Transverse colon (tissue), 4 donors: ENCODE results near the gene TNFRSF4. TPM values are rescaled to one million over a fixed set of nuclear protein-coding genes. Genes with fewer than 3 reads are reported as not detected.

ENCODE experiments used
- DNase-seq: peaks from one replicate; pipeline ENCODE4 v3.0.0-alpha.2; 2019
- H3K27ac ChIP-seq, 4 donors: fragments of 200-600 bp; sonication (generic); 2 replicates each; pipeline ENCODE4 v1.5.1; 2016 to 2018; ENCODE audit warnings: inconsistent platforms in 4 of 4
- H3K27me3 ChIP-seq: fragments of 200-600 bp; sonication (generic); 2 replicates; pipeline ENCODE4 v1.5.1; 2017; ENCODE audit warnings: inconsistent platforms
- H3K36me3 ChIP-seq, 4 donors: fragments of 200-600 bp; sonication (generic); 2 replicates each; pipeline ENCODE4 v1.5.1; 2017 to 2019; ENCODE audit warnings: inconsistent platforms in 4 of 4
- H3K4me1 ChIP-seq, 4 donors: fragments of 200-600 bp; sonication (generic); 2 replicates each; pipeline ENCODE4 v1.5.1; 2017 to 2020; ENCODE audit warnings: inconsistent platforms in 4 of 4
- H3K4me3 ChIP-seq, 4 donors: fragments of 200-600 bp; sonication (generic); 1 replicate in 1 of 4; 2 replicates in 3 of 4; pipeline versions ENCODE4 v1.5.1 to v1.6.1; 2017 to 2019; ENCODE audit warnings: inconsistent platforms in 4 of 4
- H3K9me3 ChIP-seq, 2 donors: fragments of 200-600 bp; sonication (generic); 2 replicates each; pipeline ENCODE4 v1.5.1; 2017 to 2019; ENCODE audit warnings: inconsistent platforms in 2 of 2
- EP300 ChIP-seq: sonication (generic); formaldehyde crosslinking; IDR thresholded peaks from one replicate; pipeline ENCODE4 v1.6.1; 2017; ENCODE audit warnings: antibody characterized with exemption, low read depth
- POLR2A ChIP-seq: fragments of 450-650 bp; IDR thresholded peaks from one replicate; pipeline ENCODE4 v1.6.1; 2016; ENCODE audit warnings: antibody characterized with exemption, mild to moderate bottlenecking, moderate library complexity
- POLR2AphosphoS5 ChIP-seq, 3 donors: sonication (generic); formaldehyde crosslinking; IDR thresholded peaks; one replicate each; pipeline ENCODE4 v1.6.1; 2016; ENCODE audit warnings: antibody characterized with exemption in 3 of 3
- WGBS, 2 donors: methylation state at CpG; one replicate each; pipeline ENCODE4 v1.1.5; 2018; ENCODE audit warnings: low coverage in 1 of 2; 5-methylcytosine and 5-hydroxymethylcytosine counted together
- in situ Hi-C, 4 donors: fragments of 200-750 bp; cut with MboI; loops; one replicate each; pipeline versions ENCODE4 v1.15.0 to v1.15.1; 2017; ENCODE audit warnings: low sequenced_read_pairs in 3 of 4, low pct_ligation_motif_present in 1 of 4, low pct_unique_long_range_greater_than_20kb in 1 of 4
- intact Hi-C: fragments of 100-400 bp; cut with DNase I; formaldehyde crosslinking; loops from one replicate; pipeline ENCODE4 v1.15.1; 2023; ENCODE audit warnings: low total_unique reads
- total RNA-seq, 4 donors: library from RNA; depleted of rRNA; stranded (reverse); fragments of >200 nt; gene quantifications; one replicate each; pipeline ENCODE4 v1.1.0, GENCODE V29; 2016
- TF ChIP-seq, protein P1 (sequence below), 5 experiments: fragments of 200-600 bp in 3 of 5; fragments of 450-650 bp in 2 of 5; sonication (generic) in 3 of 5; IDR thresholded peaks; 1 replicate in 2 of 5; 2 replicates in 3 of 5; pipeline ENCODE4 v1.5.1; 2016 to 2017; ENCODE audit warnings: antibody characterized with exemption in 5 of 5, inconsistent platforms in 3 of 5, mild to moderate bottlenecking in 2 of 5, moderate library complexity in 1 of 5

The TNFRSF4 gene
- total RNA-seq, 4 donors from 2014 or later = 0.55 to 4.8 TPM; not detected in 2

DNA sequence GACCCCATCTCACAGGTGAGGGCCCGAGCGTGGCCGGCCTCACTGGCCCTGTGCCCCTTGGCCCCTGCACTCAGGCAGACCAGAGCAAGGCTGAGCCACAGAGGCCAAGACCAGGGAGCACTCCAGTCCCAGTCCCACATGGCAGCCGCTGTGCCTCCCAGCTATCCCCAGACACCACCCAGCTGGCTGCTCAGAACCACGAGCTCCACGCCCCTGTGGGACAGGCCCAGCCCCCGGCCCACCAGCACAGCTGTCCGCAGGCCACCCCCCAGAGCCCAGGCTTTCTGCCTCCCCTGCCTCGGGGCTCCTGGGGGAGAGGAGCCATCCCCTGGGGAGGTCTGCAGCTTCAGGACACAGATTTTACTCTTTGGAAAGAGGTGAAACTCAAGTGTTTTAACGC is 41.7 kb upstream of the TNFRSF4 start:
- in situ Hi-C loops (loop anchor here in 1 of 4 donors (25.0 kb wide), 1 partner anchor 143 kb away; the partner anchor contains the start of gene C1orf159), intact Hi-C loops (no loop called here)
- H3K36me3 ChIP-seq = peaks cover 0 to 15% (median 7%) of the 10 kb centered on the region in 4 donors

DNA sequence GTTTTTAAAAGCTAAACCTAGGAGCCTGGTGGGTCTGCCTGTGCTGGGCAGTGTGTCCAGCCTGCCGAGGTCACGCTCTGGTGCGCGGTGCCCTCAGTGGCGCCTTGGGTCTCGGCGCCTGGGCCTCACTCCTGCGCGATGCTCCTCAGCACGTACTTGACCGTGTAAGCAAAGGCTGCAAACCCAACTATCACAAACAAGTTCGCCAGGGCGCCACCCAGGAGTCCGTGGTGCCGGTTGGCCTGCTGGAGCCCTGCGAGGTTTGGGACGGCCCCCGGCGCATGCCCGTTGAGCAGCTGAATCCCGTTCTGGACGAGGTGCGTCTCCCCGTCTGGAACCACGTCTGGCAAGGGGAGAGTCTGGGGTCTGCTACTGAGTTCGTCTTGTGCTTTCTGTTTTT is 41.1 kb upstream of the TNFRSF4 start:
- no peak overlapping the region for H3K4me3 ChIP-seq
- H3K9me3 ChIP-seq = no peaks in the 10 kb centered on the region
- H3K27me3 ChIP-seq = no peaks in the 10 kb centered on the region
- intact Hi-C loops = no loop called here
- 93% methylated on average over 26 of the region's 26 CpGs; no CpG with 5 or more reads in 1 of the 2 donors for WGBS, 2 donors
- no peak for DNase-seq
- H3K4me1 ChIP-seq = peaks cover 0 to 5% (median 0%) of the 10 kb centered on the region in 4 donors
- peaks cover 0 to 15% (median 7%) of the 10 kb centered on the region in 4 donors for H3K36me3 ChIP-seq
- no peak overlapping the region for H3K27ac ChIP-seq
- TF ChIP-seq EP300 = no peak
- TF ChIP-seq POLR2A = no peak
- TF ChIP-seq POLR2AphosphoS5 (IDR thresholded peaks at IDR 0.05) = no peak
- TF ChIP-seq, protein P1, sequence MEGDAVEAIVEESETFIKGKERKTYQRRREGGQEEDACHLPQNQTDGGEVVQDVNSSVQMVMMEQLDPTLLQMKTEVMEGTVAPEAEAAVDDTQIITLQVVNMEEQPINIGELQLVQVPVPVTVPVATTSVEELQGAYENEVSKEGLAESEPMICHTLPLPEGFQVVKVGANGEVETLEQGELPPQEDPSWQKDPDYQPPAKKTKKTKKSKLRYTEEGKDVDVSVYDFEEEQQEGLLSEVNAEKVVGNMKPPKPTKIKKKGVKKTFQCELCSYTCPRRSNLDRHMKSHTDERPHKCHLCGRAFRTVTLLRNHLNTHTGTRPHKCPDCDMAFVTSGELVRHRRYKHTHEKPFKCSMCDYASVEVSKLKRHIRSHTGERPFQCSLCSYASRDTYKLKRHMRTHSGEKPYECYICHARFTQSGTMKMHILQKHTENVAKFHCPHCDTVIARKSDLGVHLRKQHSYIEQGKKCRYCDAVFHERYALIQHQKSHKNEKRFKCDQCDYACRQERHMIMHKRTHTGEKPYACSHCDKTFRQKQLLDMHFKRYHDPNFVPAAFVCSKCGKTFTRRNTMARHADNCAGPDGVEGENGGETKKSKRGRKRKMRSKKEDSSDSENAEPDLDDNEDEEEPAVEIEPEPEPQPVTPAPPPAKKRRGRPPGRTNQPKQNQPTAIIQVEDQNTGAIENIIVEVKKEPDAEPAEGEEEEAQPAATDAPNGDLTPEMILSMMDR (IDR thresholded peaks at IDR 0.05) = no peak
- in situ Hi-C loops = loop anchor here in 1 of 4 donors (25.0 kb wide), 1 partner anchor 143 kb away; the partner anchor contains the start of gene C1orf159

More for the DNA sequence above, 41.7 kb upstream of the TNFRSF4 start:
- no peaks in the 10 kb centered on the region for H3K27me3 ChIP-seq
- TF ChIP-seq POLR2AphosphoS5 (IDR thresholded peaks at IDR 0.05) (no peak), EP300 (no peak), POLR2A (no peak)
- TF ChIP-seq, protein P1 (IDR thresholded peaks at IDR 0.05) = no peak
- H3K9me3 ChIP-seq = no peaks in the 10 kb centered on the region
- H3K4me1 ChIP-seq = peaks cover 0 to 2% (median 0%) of the 10 kb centered on the region in 4 donors
- no peak overlapping the region for H3K4me3 ChIP-seq
- no peak for DNase-seq
- 88 to 100% methylated on average over 1 to 10 of the region's 10 CpGs for WGBS, 2 donors
- no peak overlapping the region for H3K27ac ChIP-seq

DNA sequence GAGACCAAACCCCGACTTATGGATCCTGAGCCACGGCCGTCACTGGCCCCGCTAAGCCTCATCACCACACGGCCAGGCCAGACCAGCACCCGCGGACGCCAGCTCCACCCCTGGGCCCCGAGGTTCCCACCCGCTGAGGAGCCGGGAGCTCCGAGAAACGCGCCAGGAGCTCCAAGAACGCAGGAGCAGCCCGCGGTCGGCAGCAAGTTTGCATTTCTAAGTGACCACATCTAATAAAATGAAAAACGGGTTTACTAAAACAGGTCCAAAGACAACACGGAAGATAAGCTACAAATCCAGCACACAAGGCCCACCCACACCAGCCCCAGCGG is 40.7 kb upstream of the TNFRSF4 start:
- Histone ChIP-seq H3K36me3 (peaks cover 0 to 15% (median 7%) of the 10 kb centered on the region in 4 donors), H3K4me3 (no peak overlapping the region), H3K4me1 (peaks cover 0 to 5% (median 0%) of the 10 kb centered on the region in 4 donors), H3K9me3 (no peaks in the 10 kb centered on the region), H3K27ac (no peak overlapping the region), H3K27me3 (no peaks in the 10 kb centered on the region)
- in situ Hi-C loops = loop anchor here in 1 of 4 donors (25.0 kb wide), 1 partner anchor 142 kb away; the partner anchor contains the start of gene C1orf159
- TF ChIP-seq POLR2A (no peak), POLR2AphosphoS5 (IDR thresholded peaks at IDR 0.05) (no peak), EP300 (no peak)
- TF ChIP-seq, protein P1 (IDR thresholded peaks at IDR 0.05) = no peak
- DNase-seq = no peak
- WGBS, 2 donors = 89% methylated on average over 21 of the region's 21 CpGs; no CpG with 5 or more reads in 1 of the 2 donors
- intact Hi-C loops = no loop called here

DNA sequence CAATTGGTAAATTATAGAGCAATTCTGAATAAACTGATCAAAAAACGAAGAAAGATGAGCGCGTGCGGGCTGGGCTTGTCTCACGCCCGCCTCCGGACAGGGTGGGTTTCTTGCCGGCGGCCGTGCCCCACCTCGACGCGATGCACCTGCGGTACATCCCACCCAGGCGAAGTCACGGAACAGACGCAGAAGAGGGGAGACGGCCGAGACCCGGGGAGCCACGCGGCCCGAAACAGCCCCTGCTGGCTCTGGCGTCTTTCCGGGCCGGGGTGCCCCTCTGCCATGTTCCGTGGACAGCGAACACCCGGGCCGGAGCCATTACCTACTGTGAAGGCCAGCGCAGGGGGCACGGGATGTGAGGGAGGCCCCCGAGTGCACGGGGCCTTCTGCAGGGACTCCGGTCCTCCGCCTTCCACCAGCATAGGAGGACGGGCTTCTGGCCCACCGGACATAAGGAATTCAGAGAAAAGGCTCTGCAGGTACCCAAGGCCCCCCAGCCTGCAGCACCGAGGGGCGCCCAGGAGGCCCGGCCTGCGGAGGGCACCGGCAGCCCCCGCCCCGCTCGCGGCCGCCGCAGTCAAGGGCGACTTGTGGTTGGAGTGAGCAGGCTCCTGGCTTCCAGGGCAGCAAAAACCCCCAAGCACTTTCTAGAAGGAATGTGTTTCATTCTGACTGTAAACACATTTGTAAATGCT is 40.2 kb upstream of the TNFRSF4 start:
- Histone ChIP-seq H3K27me3 (no peaks in the 10 kb centered on the region), H3K4me1 (peaks cover 0 to 5% (median 0%) of the 10 kb centered on the region in 4 donors), H3K4me3 (no peak overlapping the region), H3K36me3 (peaks cover 0 to 15% (median 7%) of the 10 kb centered on the region in 4 donors), H3K27ac (no peak overlapping the region), H3K9me3 (no peaks in the 10 kb centered on the region)
- in situ Hi-C loops (loop anchor here in 1 of 4 donors (25.0 kb wide), 1 partner anchor 142 kb away; the partner anchor contains the start of gene C1orf159), intact Hi-C loops (no loop called here)
- no peak for DNase-seq
- WGBS, 2 donors = 95% methylated on average over 48 of the region's 50 CpGs; no CpG with 5 or more reads in 1 of the 2 donors
- TF ChIP-seq, protein P1 (IDR thresholded peaks at IDR 0.05) = no peak
- TF ChIP-seq POLR2AphosphoS5 (IDR thresholded peaks at IDR 0.05) = no peak
- no peak for TF ChIP-seq POLR2A
- no peak for TF ChIP-seq EP300
